ENCODE measurements around the gene LIMCH1.

Gene LIMCH1

GRCh38 chr4:41681054-41681453 lies 143.1 kb downstream of the LIMCH1 start:
- no peak for DNase-seq (ENCODE audit: low read depth)
- TF ChIP-seq CTCF (IDR thresholded peaks at IDR 0.05; ENCODE audit: low read depth, low read length) (no peak), MYC (IDR thresholded peaks at IDR 0.05; ENCODE audit: low read depth, low read length) (no peak), MAX (IDR thresholded peaks at IDR 0.05; ENCODE audit: low read depth, low read length) (no peak), POLR2A (IDR thresholded peaks at IDR 0.05; ENCODE audit: extremely low read depth, insufficient read length) (no peak)
- no peak overlapping the region for H3K4me3 ChIP-seq (ENCODE audit: low read depth, low read length)

GRCh38 chr4:41683326-41683725 lies 145.4 kb downstream of the LIMCH1 start:
- no peak for TF ChIP-seq MYC (IDR thresholded peaks at IDR 0.05; ENCODE audit: low read depth, low read length)
- no peak for TF ChIP-seq MAX (IDR thresholded peaks at IDR 0.05; ENCODE audit: low read depth, low read length)
- no peak for TF ChIP-seq POLR2A (IDR thresholded peaks at IDR 0.05; ENCODE audit: extremely low read depth, insufficient read length)
- no peak for TF ChIP-seq CTCF (IDR thresholded peaks at IDR 0.05; ENCODE audit: low read depth, low read length)
- no peak overlapping the region for H3K4me3 ChIP-seq (ENCODE audit: low read depth, low read length)
- DNase-seq (ENCODE audit: low read depth), result no peak

GRCh38 chr4:41686893-41687292 lies 148.9 kb downstream of the LIMCH1 start:
- no peak overlapping the region for H3K4me3 ChIP-seq (ENCODE audit: low read depth, low read length)
- TF ChIP-seq MYC (IDR thresholded peaks at IDR 0.05; ENCODE audit: low read depth, low read length), result no peak
- TF ChIP-seq CTCF (IDR thresholded peaks at IDR 0.05; ENCODE audit: low read depth, low read length), result no peak
- TF ChIP-seq MAX (IDR thresholded peaks at IDR 0.05; ENCODE audit: low read depth, low read length), result no peak
- TF ChIP-seq POLR2A (IDR thresholded peaks at IDR 0.05; ENCODE audit: extremely low read depth, insufficient read length), result no peak
- DNase-seq (ENCODE audit: low read depth), result no peak

GRCh38 chr4:41687971-41688370 lies 150.0 kb downstream of the LIMCH1 start:
- TF ChIP-seq POLR2A (IDR thresholded peaks at IDR 0.05; ENCODE audit: extremely low read depth, insufficient read length), result no peak
- TF ChIP-seq MYC (IDR thresholded peaks at IDR 0.05; ENCODE audit: low read depth, low read length), result no peak
- TF ChIP-seq CTCF (IDR thresholded peaks at IDR 0.05; ENCODE audit: low read depth, low read length), result no peak
- no peak for TF ChIP-seq MAX (IDR thresholded peaks at IDR 0.05; ENCODE audit: low read depth, low read length)
- H3K4me3 ChIP-seq (ENCODE audit: low read depth, low read length), result no peak overlapping the region
- DNase-seq (ENCODE audit: low read depth), result no peak

- H3K4me3 ChIP-seq (ENCODE audit: low read depth, low read length), result no peak overlapping the region
- TF ChIP-seq CTCF (IDR thresholded peaks at IDR 0.05; ENCODE audit: low read depth, low read length), result peak; percentile 96
- TF ChIP-seq POLR2A (IDR thresholded peaks at IDR 0.05; ENCODE audit: extremely low read depth, insufficient read length), result no peak
- no peak for TF ChIP-seq MYC (IDR thresholded peaks at IDR 0.05; ENCODE audit: low read depth, low read length)
- peak; percentile 79 for DNase-seq (ENCODE audit: low read depth)
These were observed 154.9 kb downstream of the LIMCH1 start for GRCh38 chr4:41692717-41693345.

- no peak overlapping the region for H3K4me3 ChIP-seq (ENCODE audit: low read depth, low read length)
- TF ChIP-seq CTCF (IDR thresholded peaks at IDR 0.05; ENCODE audit: low read depth, low read length), result peak; percentile 40
- TF ChIP-seq MYC (IDR thresholded peaks at IDR 0.05; ENCODE audit: low read depth, low read length), result no peak
- DNase-seq (ENCODE audit: low read depth), result peak; percentile 57
These were observed 155.7 kb downstream of the LIMCH1 start for GRCh38 chr4:41693629-41694028.

Data from NB4 (cell line).